Keratinocyte (primary cell): Measurements from ENCODE around the gene SLC38A3.

ENCODE experiments used
- CTCF ChIP-seq, 3 experiments: IDR thresholded peaks in 1 of 3; conservative IDR thresholded peaks in 1 of 3; optimal IDR thresholded peaks in 1 of 3; 2 replicates in 2 of 3; 3 replicates in 1 of 3; pipeline versions ENCODE3 to v1.5.1; 2011; ENCODE audit warnings: low read length in 3 of 3, mild to moderate bottlenecking in 3 of 3, moderate library complexity in 2 of 3, control low read depth in 1 of 3, inconsistent platforms in 1 of 3; ENCODE audit not compliant: insufficient read depth in 2 of 3; ENCODE audit errors: extremely low read depth in 1 of 3
- EZH2 ChIP-seq: IDR thresholded peaks from one replicate; pipeline ENCODE4 v1.6.1; 2012; ENCODE audit warnings: inconsistent platforms, mild to moderate bottlenecking, low read length, moderate library complexity

GRCh38 chr3:50254577-50255250 lies 49.6 kb downstream of the SLC38A3 start:
- TF ChIP-seq CTCF (optimal IDR thresholded peaks at IDR 0.05 in 1 of 3, IDR thresholded peaks at IDR 0.05 in 1 of 3, conservative IDR thresholded peaks at IDR 0.05 in 1 of 3; ENCODE audit: extremely low read depth in 1 of 3, insufficient read depth in 2 of 3, low read length in 3 of 3) (no peak), EZH2 (no peak)
